Smooth muscle cell of the brain vasculature (primary cell): ENCODE results near the gene ADAT3.

ENCODE experiments used
- DNase-seq: peaks from one replicate; pipeline ENCODE4 v3.0.0-alpha.2; 2012; ENCODE audit warnings: low read depth, low spot score

The ADAT3 gene

GRCh38 chr19:1912760-1913505 is 7.7 kb downstream of the ADAT3 start:
- no peak for DNase-seq

DNA sequence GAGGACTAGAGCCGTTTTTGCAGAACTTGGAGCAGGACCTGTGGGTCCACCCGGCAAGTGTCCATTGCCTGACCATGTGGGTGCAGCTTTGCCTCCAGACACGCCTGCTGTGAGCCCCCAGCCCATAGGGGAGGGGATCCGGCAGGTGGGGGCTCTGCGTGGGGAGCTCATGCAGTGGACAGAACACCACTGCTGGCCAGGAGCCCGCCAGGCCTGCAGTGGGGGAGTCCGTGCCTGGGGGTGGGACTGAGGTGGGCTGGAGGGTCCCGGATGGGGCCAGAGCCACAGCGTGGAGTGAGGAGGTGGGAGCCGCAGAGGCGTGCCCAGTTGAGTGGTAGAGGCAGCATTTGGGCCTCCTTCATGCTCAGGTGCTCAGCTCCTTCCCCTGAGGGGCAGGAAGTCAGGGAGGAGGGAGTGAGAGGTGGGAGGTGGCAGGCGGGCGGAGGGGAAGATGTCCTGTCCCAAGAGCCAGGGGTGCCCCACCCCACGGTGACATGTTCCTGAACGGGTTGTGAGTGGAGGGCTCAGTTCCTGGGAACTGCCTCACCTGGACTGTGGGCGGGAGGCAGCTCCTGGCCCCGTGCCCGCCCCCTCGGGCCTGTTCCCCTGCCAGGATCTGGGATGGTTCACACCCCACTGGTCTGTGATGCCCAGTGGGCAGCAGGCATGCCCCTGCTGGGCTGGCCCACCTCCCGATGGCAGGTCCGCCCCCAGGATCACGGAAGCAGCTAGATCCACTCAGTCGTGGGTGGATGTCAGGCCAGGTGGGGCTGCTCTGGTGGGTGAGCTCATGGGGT is 8.8 kb downstream of the ADAT3 start:
- DNase-seq, result no peak

- no peak for DNase-seq
Observed at GRCh38 chr19:1914826-1915341, 9.7 kb downstream of the ADAT3 start.

GRCh38 chr19:1917146-1917545 is 11.9 kb downstream of the ADAT3 start:
- no peak for DNase-seq

DNA sequence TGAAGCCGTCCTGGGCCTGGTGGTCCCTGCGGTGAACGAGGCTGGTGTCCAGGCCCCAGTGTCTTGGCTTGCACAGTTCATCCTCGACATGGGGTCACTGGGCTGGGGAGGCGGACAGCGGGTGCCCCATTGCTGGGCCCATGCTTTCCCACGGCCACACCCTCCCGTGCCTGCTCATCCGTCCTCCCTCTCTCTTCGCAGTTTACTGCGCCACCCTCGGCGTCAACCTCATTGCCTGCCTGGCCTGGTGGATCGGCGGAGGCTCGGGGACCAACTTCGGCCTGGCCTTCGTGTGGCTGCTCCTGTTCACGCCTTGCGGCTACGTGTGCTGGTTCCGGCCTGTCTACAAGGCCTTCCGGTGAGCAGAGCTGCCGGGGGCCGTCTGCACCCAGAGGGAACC is 12.7 kb downstream of the ADAT3 start:
- DNase-seq, result no peak

- no peak for DNase-seq
Observed at GRCh38 chr19:1918975-1919374, 13.8 kb downstream of the ADAT3 start.

- no peak for DNase-seq
Observed at GRCh38 chr19:1920644-1921043, 15.4 kb downstream of the ADAT3 start.

DNA sequence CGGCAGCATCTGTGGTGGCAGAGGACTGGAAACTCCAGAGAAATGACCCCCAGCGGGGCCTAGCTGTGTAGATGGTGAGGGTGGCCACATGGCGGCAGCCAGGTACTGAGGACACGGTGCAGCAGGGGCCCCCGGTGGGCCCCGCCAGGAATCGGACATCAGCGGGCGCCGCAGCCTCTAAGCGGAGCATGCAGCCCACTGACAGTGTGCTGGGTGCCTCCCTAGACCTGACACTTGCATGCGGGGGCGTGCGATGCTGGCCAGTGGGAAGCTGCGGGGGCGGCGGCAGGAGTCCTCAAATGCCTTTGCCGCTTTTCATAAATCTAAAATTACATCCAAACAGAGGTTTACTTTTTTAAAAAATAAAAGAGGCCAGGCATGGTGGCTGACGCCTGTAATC is 16.1 kb downstream of the ADAT3 start:
- no peak for DNase-seq

GRCh38 chr19:1921825-1922224 is 16.6 kb downstream of the ADAT3 start:
- DNase-seq, result no peak

GRCh38 chr19:1922803-1923202 is 17.6 kb downstream of the ADAT3 start:
- DNase-seq, result no peak

DNA sequence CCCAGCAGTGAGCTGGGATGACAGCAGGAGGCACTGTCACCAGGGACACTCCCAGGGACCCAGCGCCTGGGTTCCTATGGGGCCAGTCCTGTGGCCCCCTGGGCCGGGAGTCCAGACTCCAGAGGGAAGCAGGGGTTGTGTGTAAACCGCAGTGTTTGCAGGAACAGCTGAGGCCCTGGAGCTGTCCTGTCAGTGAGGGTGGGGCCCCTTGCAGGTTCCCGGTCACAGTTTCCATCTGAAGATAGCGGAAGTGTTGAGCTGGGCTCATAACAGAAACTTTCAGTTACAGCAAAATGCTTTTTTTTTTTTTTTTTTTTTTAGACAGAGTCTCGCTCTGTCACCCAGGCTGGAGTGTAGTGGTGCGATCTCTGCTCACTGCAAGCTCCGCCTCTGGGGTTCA is 18.1 kb downstream of the ADAT3 start:
- no peak for DNase-seq

DNA sequence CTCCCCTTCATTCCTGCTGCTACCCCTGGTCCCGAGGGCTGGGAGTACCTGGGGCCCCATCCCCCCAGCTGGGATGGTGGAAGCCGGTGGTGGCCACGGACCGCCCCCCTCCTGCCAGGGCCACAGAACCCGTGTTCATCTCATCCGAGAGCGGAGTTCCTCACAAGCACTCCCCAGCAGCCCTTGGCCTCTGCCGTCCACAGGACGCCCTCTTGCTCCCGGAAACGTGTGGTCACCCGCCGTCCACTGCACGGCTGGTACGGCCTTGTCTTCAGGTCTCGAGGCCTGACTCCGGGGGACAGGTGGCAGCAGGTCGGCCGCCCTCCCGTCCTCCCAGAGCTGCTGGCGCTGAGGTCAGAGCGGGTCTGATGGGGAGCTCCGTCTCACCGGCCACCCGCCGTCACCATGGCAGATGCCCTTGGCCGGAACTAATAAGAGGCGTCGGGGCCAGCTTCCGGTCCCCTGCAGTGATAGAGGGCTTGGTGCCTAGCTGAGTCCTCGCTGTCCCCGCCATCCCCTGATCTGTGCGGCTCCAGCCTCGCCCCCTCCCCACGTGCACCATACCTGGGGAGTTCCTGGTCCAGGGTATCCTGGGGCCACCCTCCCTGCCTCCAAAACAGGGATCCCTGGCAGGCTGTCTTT is 19.2 kb downstream of the ADAT3 start:
- DNase-seq, result no peak

DNA sequence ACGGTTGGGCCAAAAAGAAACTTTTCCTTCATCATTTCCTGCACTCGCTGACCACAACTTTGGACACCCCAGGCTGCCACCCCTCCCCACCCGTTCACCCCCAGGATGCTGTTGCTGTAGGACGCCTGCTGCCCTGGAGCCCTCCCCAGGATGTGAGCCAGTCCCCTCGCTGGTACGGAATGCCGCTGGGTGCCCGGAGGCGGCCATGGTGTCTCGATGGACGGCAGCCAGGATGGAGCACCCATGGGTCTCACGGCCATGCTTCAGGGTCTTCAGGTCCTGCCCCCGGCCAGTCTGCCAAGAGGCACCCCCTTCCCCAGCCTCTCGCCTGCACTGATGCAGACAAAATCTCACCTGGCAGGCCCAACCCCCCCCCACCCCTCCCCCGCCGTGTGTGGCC is 20.3 kb downstream of the ADAT3 start:
- no peak for DNase-seq

DNA sequence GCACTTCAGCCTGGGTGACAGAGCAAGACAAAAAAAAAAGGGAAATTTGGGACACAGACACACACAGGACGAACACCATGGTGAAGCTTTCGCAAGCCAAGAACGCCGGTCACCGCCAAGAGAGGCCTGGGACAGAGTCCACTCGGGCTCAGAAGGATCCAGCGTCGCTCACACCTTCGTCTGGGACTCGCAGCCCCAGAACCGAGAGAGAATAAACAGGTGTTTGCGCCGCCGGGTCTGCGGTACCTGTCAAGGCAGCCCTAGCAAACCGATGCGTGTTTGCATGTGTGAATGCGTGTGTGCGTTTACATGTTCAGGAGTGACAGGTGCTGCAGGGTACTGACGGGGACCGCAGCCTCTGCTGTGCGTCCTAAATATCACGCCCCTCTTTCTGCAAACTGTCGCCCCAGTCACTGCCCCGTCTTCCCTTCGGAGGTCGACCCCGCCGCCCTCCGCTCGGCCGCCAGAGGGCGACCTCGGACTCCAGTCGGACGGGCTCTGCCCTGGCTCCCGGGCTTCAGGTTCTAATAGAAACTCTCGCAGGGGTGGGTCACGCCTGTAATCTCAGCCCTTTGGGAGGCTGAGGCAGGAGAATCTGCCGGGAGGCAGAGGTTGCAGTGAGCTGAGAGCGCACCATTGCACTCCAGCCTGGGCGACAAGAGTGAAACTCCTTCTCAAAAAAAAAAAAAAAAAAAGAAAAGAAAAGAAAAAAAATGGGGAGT is 24.0 kb downstream of the ADAT3 start:
- no peak for DNase-seq

DNA sequence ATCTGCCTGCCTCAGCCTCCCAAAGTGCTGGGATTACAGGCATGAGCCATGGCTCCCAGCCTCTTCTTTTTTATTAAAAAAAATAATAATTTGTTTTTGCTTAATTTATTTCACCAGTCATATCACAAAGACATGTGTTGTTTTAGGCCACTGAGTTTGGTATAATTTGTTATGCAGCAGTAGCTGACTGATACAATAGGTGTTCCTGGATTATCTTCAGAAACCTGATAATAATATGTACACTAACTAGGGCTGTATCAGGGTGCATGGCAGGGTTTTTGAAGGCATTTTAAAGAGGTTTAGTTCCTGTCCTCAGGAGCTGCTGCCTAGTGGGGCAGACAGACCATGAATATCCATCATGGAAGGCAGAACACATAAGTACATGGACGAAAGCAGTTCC is 26.2 kb downstream of the ADAT3 start:
- no peak for DNase-seq

DNA sequence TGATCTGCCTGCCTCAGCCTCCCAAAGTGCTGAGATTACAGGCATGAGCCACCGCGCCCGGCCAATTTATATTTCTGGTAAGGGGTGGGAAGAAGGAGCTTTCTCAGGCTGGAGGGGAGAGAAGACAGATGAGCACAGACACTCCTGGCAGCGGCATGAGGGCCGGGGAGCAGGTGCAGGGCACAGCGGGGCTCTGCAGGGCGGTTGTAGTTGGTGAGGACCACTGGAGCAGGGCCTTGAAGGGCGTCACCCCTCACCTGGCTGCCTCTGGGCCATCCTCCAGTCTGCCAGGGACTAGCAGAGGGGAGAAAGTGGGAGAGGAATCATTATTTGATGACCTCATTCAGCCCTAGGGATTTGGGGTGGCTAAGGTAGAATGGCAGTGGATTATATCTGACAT is 27.2 kb downstream of the ADAT3 start:
- DNase-seq, result no peak

DNA sequence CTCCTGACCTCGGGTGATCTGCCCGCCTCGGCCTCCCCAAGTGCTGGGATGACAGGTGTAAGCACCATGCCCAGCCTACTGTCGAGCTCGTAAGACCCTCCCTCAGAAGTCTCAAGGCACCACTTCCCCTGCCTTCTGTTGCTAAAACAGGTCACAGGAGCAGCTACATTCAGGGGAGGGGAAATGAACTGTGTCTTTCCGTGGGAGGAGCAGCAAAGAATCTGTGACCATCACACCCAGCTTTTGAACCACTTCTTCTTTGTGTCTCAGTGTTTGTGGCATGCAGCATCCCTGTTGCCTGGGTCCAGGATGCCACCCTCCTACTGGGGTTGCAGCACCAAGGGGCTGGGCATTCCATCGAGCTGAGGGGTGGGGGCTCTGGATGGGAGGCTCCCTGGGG is 28.0 kb downstream of the ADAT3 start:
- DNase-seq, result no peak

DNA sequence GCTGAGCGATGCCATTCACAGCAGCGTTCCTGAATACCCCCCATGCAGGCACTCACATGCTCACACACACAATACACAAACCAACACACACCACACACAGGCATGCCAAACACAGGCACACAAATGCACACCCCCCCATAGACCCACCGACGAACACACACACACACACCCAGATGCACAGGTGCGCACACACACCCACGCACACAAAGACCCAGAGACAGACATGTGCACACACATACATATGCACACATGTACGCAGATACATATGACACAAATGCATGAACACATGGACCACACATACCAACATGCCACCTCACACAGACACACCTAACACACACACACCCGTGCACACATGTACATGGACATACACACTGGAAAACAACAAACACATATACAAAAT is 28.7 kb downstream of the ADAT3 start:
- DNase-seq, result no peak

DNA sequence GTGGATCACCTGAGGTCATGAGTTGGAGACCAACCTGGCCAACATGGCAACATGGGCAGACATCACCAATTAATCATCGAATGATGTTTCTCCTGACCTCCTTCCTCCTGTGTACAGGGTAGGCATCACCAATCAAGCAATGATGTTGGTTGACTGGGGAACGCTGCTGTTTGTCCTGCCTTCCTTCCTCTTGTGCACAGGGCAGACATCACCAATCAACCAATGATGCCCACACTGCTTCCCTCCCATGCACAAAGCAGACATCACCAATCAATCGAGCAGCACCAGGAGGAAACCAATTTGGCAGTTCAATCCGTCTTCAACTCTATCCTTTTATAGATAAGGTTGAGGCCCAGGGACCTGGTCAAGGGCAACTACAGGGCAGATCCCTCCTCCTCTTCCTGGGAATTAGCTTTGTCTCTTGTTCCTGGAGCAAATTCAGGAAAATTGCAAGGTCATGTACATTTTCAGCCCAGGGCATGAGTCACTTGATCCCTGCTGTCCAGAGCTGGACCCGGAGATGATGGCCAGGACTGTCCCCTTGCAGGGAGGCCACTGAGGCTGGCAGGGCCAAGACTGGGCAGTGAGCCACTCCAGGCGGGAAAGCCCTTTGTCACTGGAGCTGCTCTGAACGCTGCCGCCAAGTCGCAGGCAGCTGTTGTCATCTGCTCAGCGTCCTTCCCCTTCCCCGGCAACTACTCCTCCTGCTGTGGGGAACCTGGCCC is 30.4 kb downstream of the ADAT3 start:
- DNase-seq, result no peak

GRCh38 chr19:1936430-1936829 is 31.2 kb downstream of the ADAT3 start:
- DNase-seq, result no peak

DNA sequence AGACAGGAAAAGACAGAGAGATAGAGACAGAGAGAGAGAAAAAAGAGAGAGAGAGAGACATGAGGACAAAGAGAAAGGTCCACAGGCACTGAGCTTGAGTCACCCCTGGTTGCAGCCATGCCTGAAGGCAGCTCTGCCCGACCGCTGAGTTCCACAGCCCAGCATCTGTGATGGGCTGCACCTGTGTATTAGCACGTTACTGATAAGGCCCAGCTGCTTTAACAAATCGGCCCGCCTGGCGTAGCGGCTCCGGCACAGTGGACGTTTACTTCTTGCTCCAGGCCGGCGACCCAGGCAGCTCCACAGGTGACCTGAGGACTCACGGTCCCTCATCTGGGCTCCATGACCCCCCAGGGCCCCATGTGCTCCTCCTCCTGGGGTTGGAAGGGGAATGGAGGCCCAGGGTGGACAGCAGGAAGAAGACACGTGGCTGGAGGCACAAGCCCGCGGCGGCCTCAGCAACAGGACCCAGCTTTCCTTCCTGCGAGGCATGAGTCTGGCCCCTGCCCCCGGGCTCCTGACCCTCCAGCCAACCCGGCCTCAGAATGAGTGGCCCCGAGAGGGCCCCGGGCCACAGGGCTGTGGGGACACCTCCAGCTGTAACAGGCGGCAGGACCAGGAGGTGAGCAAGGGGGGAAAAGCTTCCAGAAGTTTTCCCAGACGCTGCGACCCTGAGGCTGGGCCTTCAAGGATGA is 31.9 kb downstream of the ADAT3 start:
- DNase-seq, result no peak
